Right lobe of liver (tissue), 6 donors: Measurements from ENCODE around the gene BTBD8. TPM values are rescaled to one million over a fixed set of nuclear protein-coding genes. Genes with fewer than 3 reads are reported as not detected.
"Not testable (repeated sequence)": the region's sequence is repeated elsewhere in the genome, so short reads cannot be mapped to it uniquely, and the experiment has no call there.

ENCODE experiments used
- ATAC-seq, 4 donors: fragments of 200-7000 bp; cut with Tn5 transposase; one replicate each; pipeline ENCODE4 v1.9.1; 2020; ENCODE audit warnings: mild to moderate bottlenecking in 4 of 4, moderate library complexity in 4 of 4
- DNase-seq, 3 donors: peaks; one replicate each; pipeline ENCODE4 v3.0.0-alpha.2; 2020
- H3K27ac ChIP-seq, 3 donors: fragments of 200-600 bp; one replicate each; pipeline ENCODE4 v1.8.0; 2022
- H3K27me3 ChIP-seq, 2 donors: fragments of 200-600 bp; one replicate each; pipeline ENCODE4 v1.8.0; 2022
- H3K36me3 ChIP-seq, 4 donors: fragments of 200-600 bp; sonication (generic) in 1 of 4; one replicate each; pipeline versions ENCODE4 v1.5.1 to v1.8.0; 2017 to 2022; ENCODE audit warnings: control low read depth in 1 of 4
- H3K4me1 ChIP-seq, 4 donors: fragments of 200-600 bp; sonication (generic) in 1 of 4; one replicate each; pipeline versions ENCODE4 v1.5.1 to v1.8.0; 2017 to 2022; ENCODE audit warnings: control low read depth in 1 of 4
- H3K4me3 ChIP-seq, 3 donors: fragments of 200-600 bp; one replicate each; pipeline ENCODE4 v1.8.0; 2022
- H3K9me3 ChIP-seq, 4 donors: fragments of 200-600 bp; sonication (generic) in 1 of 4; one replicate each; pipeline versions ENCODE4 v1.5.1 to v1.8.0; 2017 to 2022; ENCODE audit warnings: control low read depth in 1 of 4
- CTCF ChIP-seq, 4 donors: fragments of 200-600 bp in 3 of 4; fragments of 450-650 bp in 1 of 4; IDR thresholded peaks; one replicate each; pipeline versions ENCODE4 v1.5.1 to v1.8.0; 2016 to 2022; ENCODE audit warnings: antibody characterized with exemption in 4 of 4, mild to moderate bottlenecking in 2 of 4
- POLR2A ChIP-seq: fragments of 450-650 bp; IDR thresholded peaks from one replicate; pipeline ENCODE4 v1.6.1; 2017; ENCODE audit warnings: antibody characterized with exemption, mild to moderate bottlenecking
- WGBS: methylation state at CpG from one replicate; pipeline ENCODE4 v1.1.6; 2018; ENCODE audit warnings: low coverage, low lambda C conversion rate; ENCODE audit not compliant: insufficient coverage; ENCODE audit errors: missing lambda C conversion rate; 5-methylcytosine and 5-hydroxymethylcytosine counted together
- intact Hi-C, 2 donors: fragments of 100-400 bp; cut with DNase I; formaldehyde crosslinking; loops; one replicate each; pipeline versions ENCODE4 v1.11.2 to v1.14.1; 2022
- total RNA-seq, 6 experiments: library from RNA; depleted of rRNA in 2 of 6; stranded (reverse); fragments of >200 nt in 2 of 6; fragmentation: NEBNext Ultra II Directional in 3 of 6; extraction: Animal tissue kit (Norgen Biotek cat#: 25700) in 3 of 6; gene quantifications; one replicate each; pipeline versions ENCODE4 v1.1.0 to v1.2.4, GENCODE V29; 2016 to 2023
- donor health status: DM: no; HTN: yes; CAD: no.
- donor health status: DM: no; HTN: no; CAD: no.
- donor health status: DM: no; HTN: no; CAD: no.
- donor health status: DM: no; HTN: yes; CAD: no.
- donor health status: DM: no; HTN: yes; CAD: no.

BTBD8 gene
- total RNA-seq, 6 experiments from 2014 or later, result 1.8 to 3.0 (median 2.1) TPM

DNA sequence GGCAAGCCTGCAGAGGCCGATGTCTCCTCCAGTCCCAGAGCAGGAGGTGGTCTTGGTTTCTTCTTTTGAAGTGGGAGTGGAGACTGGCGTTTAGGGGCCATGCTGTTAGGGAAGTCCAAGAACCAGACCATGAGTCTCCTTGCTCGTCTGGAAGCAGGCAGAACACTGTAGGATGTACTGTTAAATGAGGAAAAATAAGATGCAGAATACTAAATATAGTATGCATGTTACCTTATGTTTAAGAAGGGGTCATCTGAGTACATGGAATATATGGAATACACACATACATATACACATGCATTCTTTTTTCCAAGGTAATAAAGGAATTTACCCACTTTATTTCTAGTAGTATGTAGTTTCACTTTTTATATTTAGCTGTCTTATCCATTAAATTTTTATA, 4.8 kb upstream of the BTBD8 start, which contains the start of gene SETSIP:
Gene SETSIP, minus strand, starts transcription at position 101 of the 400 bp plus-strand sequence. Its CDS starts 0 bp downstream, at position 101.
- ATAC-seq (no peak), DNase-seq (no peak)
- H3K27me3 ChIP-seq, result no peaks in the 10 kb centered on the region
- TF ChIP-seq POLR2A (no peak), CTCF (IDR thresholded peaks at IDR 0.05) (no peak)
- WGBS, result 53% methylated on average over 3 of the region's 3 CpGs
- H3K4me1 ChIP-seq, result no peaks in the 10 kb centered on the region
- H3K4me3 ChIP-seq, result no peak within 1 kb of the TSS
- no peak within 1 kb of the TSS for H3K27ac ChIP-seq
- H3K36me3 ChIP-seq, result no peaks in the 10 kb centered on the region
- H3K9me3 ChIP-seq, result no peaks in the 10 kb centered on the region
- intact Hi-C loops, result no loop called here

GRCh38 chr1:92076363-92076762, 3.8 kb upstream of the BTBD8 start:
- intact Hi-C loops, result no loop called here
- 88% methylated on average over 5 of the region's 5 CpGs for WGBS
- no peaks in the 10 kb centered on the region for H3K27me3 ChIP-seq

GRCh38 chr1:92078077-92078476, 2.1 kb upstream of the BTBD8 start:
- ATAC-seq, DNase-seq, H3K9me3 ChIP-seq, H3K36me3 ChIP-seq, H3K27ac ChIP-seq, H3K4me3 ChIP-seq, H3K4me1 ChIP-seq, H3K27me3 ChIP-seq, intact Hi-C loops: not testable (repeated sequence)
- 100% methylated on average over 4 of the region's 8 CpGs for WGBS

More at GRCh38 chr1:92076363-92076762, 3.8 kb upstream of the BTBD8 start:
- H3K27ac ChIP-seq, result no peak overlapping the region
- no peak overlapping the region for H3K4me3 ChIP-seq
- H3K9me3 ChIP-seq, result no peaks in the 10 kb centered on the region
- H3K4me1 ChIP-seq, result peaks cover 0 to 5% (median 2%) of the 10 kb centered on the region in 4 donors
- DNase-seq (no peak), ATAC-seq (no peak)
- H3K36me3 ChIP-seq, result no peaks in the 10 kb centered on the region
- no peak for TF ChIP-seq POLR2A
- TF ChIP-seq CTCF (IDR thresholded peaks at IDR 0.05), result no peak

GRCh38 chr1:92079441-92079840, 704 bp upstream of the BTBD8 start:
- H3K4me3 ChIP-seq, result peak overlapping the region in 2 of 3 donors; percentile 56 to 90
- H3K27ac ChIP-seq, result no peak overlapping the region
- intact Hi-C loops, result no loop called here
- ATAC-seq (no peak), DNase-seq (no peak)
- no peaks in the 10 kb centered on the region for H3K36me3 ChIP-seq
- no peaks in the 10 kb centered on the region for H3K9me3 ChIP-seq
- TF ChIP-seq POLR2A (no peak), CTCF (IDR thresholded peaks at IDR 0.05) (no peak)
- H3K4me1 ChIP-seq, result peaks cover 0 to 5% (median 2%) of the 10 kb centered on the region in 4 donors
- 93% methylated on average over 2 of the region's 7 CpGs for WGBS
- no peaks in the 10 kb centered on the region for H3K27me3 ChIP-seq

GRCh38 chr1:92081031-92081430, 886 bp downstream of the BTBD8 start:
- no peak for TF ChIP-seq POLR2A
- TF ChIP-seq CTCF (IDR thresholded peaks at IDR 0.05), result no peak
- Histone ChIP-seq H3K9me3 (no peaks in the 10 kb centered on the region), H3K27me3 (no peaks in the 10 kb centered on the region), H3K36me3 (no peaks in the 10 kb centered on the region), H3K4me3 (peak overlapping the region; percentile 56 to 90 (median 77)), H3K4me1 (peaks cover 0 to 5% (median 2%) of the 10 kb centered on the region in 4 donors), H3K27ac (peak overlapping the region in 2 of 3 donors; percentile 61 to 81)
- no peak for DNase-seq
- WGBS, result 29% methylated on average over 4 of the region's 4 CpGs
- intact Hi-C loops, result no loop called here
- ATAC-seq, result no peak
